Adrenal gland (tissue), 12 donors: ENCODE results near the gene RPL3. TPM values are rescaled to one million over a fixed set of nuclear protein-coding genes. Genes with fewer than 3 reads are reported as not detected.

Source experiments
- DNase-seq, 7 donors: peaks; one replicate each; pipeline ENCODE4 v3.0.0-alpha.2; 2019 to 2020
- H3K27ac ChIP-seq, 5 donors: fragments of 200-600 bp; sonication (generic) in 4 of 5; 1 replicate in 3 of 5; 2 replicates in 2 of 5; pipeline versions ENCODE4 v1.5.1 to v1.8.0; 2016 to 2020; ENCODE audit warnings: mild to moderate bottlenecking in 1 of 5
- H3K27me3 ChIP-seq: fragments of 200-600 bp; 2 replicates; pipeline ENCODE4 v1.8.0; 2021
- H3K36me3 ChIP-seq, 2 donors: fragments of 200-600 bp; replicated peaks in 1 of 2; 1 replicate in 1 of 2; 2 replicates in 1 of 2; pipeline versions ENCODE4 v1.5.1 to v1.8.0; 2018 to 2022
- H3K4me1 ChIP-seq, 2 donors: fragments of 200-600 bp; replicated peaks in 1 of 2; 1 replicate in 1 of 2; 2 replicates in 1 of 2; pipeline versions ENCODE4 v1.5.1 to v1.8.0; 2018 to 2021
- H3K4me3 ChIP-seq, 4 donors: fragments of 200-600 bp; sonication (generic) in 3 of 4; one replicate each; pipeline ENCODE4 v1.5.1; 2016 to 2018
- H3K9me3 ChIP-seq, 3 donors: fragments of 200-600 bp; sonication (generic) in 1 of 3; replicated peaks in 1 of 3; 1 replicate in 2 of 3; 2 replicates in 1 of 3; pipeline versions ENCODE4 v1.5.1 to v1.8.0; 2016 to 2021
- CTCF ChIP-seq, 6 experiments: fragments of 450-650 bp in 4 of 6; fragments of 200-600 bp in 2 of 6; sonication (generic) in 1 of 6; IDR thresholded peaks; 1 replicate in 5 of 6; 2 replicates in 1 of 6; pipeline versions ENCODE4 v1.5.1 to v1.8.0; 2016 to 2021; ENCODE audit warnings: antibody characterized with exemption in 6 of 6, mild to moderate bottlenecking in 2 of 6, moderate library complexity in 1 of 6
- POLR2A ChIP-seq, 2 donors: fragments of 450-650 bp; IDR thresholded peaks; one replicate each; pipeline ENCODE4 v1.6.1; 2017; ENCODE audit warnings: antibody characterized with exemption in 2 of 2, mild to moderate bottlenecking in 2 of 2, moderate library complexity in 1 of 2
- WGBS, 4 donors: extraction: QIAGEN DNeasy Blood & Tissue Kit in 2 of 4; methylation state at CpG; one replicate each; pipeline versions ENCODE4 v1.1.5 to v1.1.7; 2013 to 2017; 5-methylcytosine and 5-hydroxymethylcytosine counted together
- intact Hi-C, 2 donors: fragments of 100-400 bp; cut with DNase I; formaldehyde crosslinking; loops; one replicate each; pipeline versions ENCODE4 v1.14.1 to v1.15.0; 2022 to 2023
- polyA plus RNA-seq, 3 donors: library from polyadenylated mRNA; stranded (reverse); fragments of 200-250 nt in 2 of 3; fragments of 350-450 nt in 1 of 3; fragmentation: Illumina TruSeq in 1 of 3; extraction: RNeasy Lipid Tissue Mini Kit (QIAGEN cat#74804) in 1 of 3; gene quantifications; one replicate each; pipeline ENCODE4 v1.2.3, GENCODE V29; 2013 to 2014
- total RNA-seq, 9 donors: library from RNA; depleted of rRNA in 4 of 9; stranded (reverse); fragments of >200 nt in 4 of 9; fragments of 120-200 nt in 1 of 9; fragmentation: NEBNext Ultra II Directional in 1 of 9; extraction: Animal tissue kit (Norgen Biotek cat#: 25700) in 1 of 9; gene quantifications; one replicate each; pipeline versions ENCODE4 v1.1.0 to v1.2.4, GENCODE V29; 2013 to 2023
- donor health status: healthy with polysubstance abuse.
- donor health status: Bipolar disorder and iron deficiency.
- donor health status: DM: yes; HTN: yes; CAD: no.
- donor health status: DM: no; HTN: no; CAD: no.
- donor health status: DM: no; HTN: no; CAD: no.
- donor health status: DM: yes; HTN: yes; CAD: no.

The RPL3 gene
- total and polyA plus RNA-seq, 12 donors = 1,374 to 2,713 (median 1,954) TPM

GRCh38 chr22:39293766-39294368, 25.6 kb downstream of the RPL3 start:
- no peak for DNase-seq
- intact Hi-C loops = no loop called here
- 83 to 90% (median 88%) methylated on average over 8 to 15 of the region's 15 CpGs for WGBS, 4 donors
- no peaks in the 10 kb centered on the region for H3K9me3 ChIP-seq
- H3K4me3 ChIP-seq = no peak overlapping the region
- H3K4me1 ChIP-seq = peaks cover 13 to 27% of the 10 kb centered on the region in 2 donors
- H3K27me3 ChIP-seq = no peaks in the 10 kb centered on the region
- TF ChIP-seq CTCF (IDR thresholded peaks at IDR 0.05) (no peak), POLR2A (IDR thresholded peaks at IDR 0.05) (no peak)
- no peaks in the 10 kb centered on the region for H3K36me3 ChIP-seq
- no peak overlapping the region for H3K27ac ChIP-seq

GRCh38 chr22:39292561-39293074, 26.8 kb downstream of the RPL3 start:
- peak; percentile 90 to 98 (median 97) for DNase-seq
- H3K27ac ChIP-seq = peak overlapping the region in 4 of 5 donors; percentile 62 to 86 (median 76)
- 10 to 19% (median 11%) methylated on average over 6 to 12 of the region's 12 CpGs for WGBS, 4 donors
- H3K4me3 ChIP-seq = no peak overlapping the region
- intact Hi-C loops = no loop called here
- H3K27me3 ChIP-seq = no peaks in the 10 kb centered on the region
- no peaks in the 10 kb centered on the region for H3K9me3 ChIP-seq
- no peaks in the 10 kb centered on the region for H3K36me3 ChIP-seq
- peaks cover 13 to 27% of the 10 kb centered on the region in 2 donors for H3K4me1 ChIP-seq
- TF ChIP-seq CTCF (IDR thresholded peaks at IDR 0.05) (no peak), POLR2A (IDR thresholded peaks at IDR 0.05) (peak in 1 of 2 donors; percentile 24)

- Histone ChIP-seq H3K9me3 (no peaks in the 10 kb centered on the region), H3K27ac (peak overlapping the region in 4 of 5 donors; percentile 62 to 86 (median 76)), H3K4me3 (no peak overlapping the region), H3K4me1 (peaks cover 13 to 25% of the 10 kb centered on the region in 2 donors), H3K27me3 (no peaks in the 10 kb centered on the region), H3K36me3 (no peaks in the 10 kb centered on the region)
- intact Hi-C loops = no loop called here
- TF ChIP-seq CTCF (IDR thresholded peaks at IDR 0.05) (no peak), POLR2A (IDR thresholded peaks at IDR 0.05) (no peak)
- no peak for DNase-seq
- WGBS, 4 donors = 73 to 91% (median 80%) methylated on average over 5 to 19 of the region's 19 CpGs
These were observed 27.4 kb downstream of the RPL3 start for GRCh38 chr22:39292031-39292462.

- peak overlapping the region in 2 of 5 donors; percentile 79 to 86 for H3K27ac ChIP-seq
- H3K36me3 ChIP-seq = no peaks in the 10 kb centered on the region
- WGBS, 4 donors = 91 to 97% (median 94%) methylated on average over 4 to 10 of the region's 10 CpGs
- no peaks in the 10 kb centered on the region for H3K27me3 ChIP-seq
- TF ChIP-seq POLR2A (IDR thresholded peaks at IDR 0.05) (no peak), CTCF (IDR thresholded peaks at IDR 0.05) (no peak)
- intact Hi-C loops = no loop called here
- H3K4me1 ChIP-seq = peaks cover 13 to 22% of the 10 kb centered on the region in 2 donors
- H3K9me3 ChIP-seq = no peaks in the 10 kb centered on the region
- no peak overlapping the region for H3K4me3 ChIP-seq
- no peak for DNase-seq
These were observed 27.9 kb downstream of the RPL3 start for GRCh38 chr22:39291523-39291922.
